GM06990 (cell line): ENCODE measurements around the gene DCDC2B.

ENCODE experiments used
- DNase-seq: peaks from one replicate; pipeline ENCODE4 v3.0.0-alpha.2; 2011; ENCODE audit not compliant: insufficient read length; ENCODE audit errors: extremely low read depth
- H3K27me3 ChIP-seq: replicated peaks from 2 replicates; pipeline ENCODE4 v1.6.0; 2011; ENCODE audit warnings: low read length; ENCODE audit not compliant: control insufficient read depth, insufficient read depth
- H3K36me3 ChIP-seq: 2 replicates; pipeline ENCODE4 v1.5.1; 2011; ENCODE audit warnings: low read length; ENCODE audit not compliant: control insufficient read depth, insufficient read depth
- H3K4me3 ChIP-seq: replicated peaks from 2 replicates; pipeline ENCODE4 v1.5.1; 2011; ENCODE audit warnings: low read depth, mild to moderate bottlenecking, control low read depth, low read length
- CTCF ChIP-seq: IDR thresholded peaks from 2 replicates; pipeline ENCODE4 v1.5.1; 2011; ENCODE audit warnings: low read length, control low read depth, mild to moderate bottlenecking, inconsistent platforms; ENCODE audit not compliant: insufficient read depth, poor library complexity, severe bottlenecking

Gene DCDC2B

GRCh38 chr1:32181563-32181962, 27.3 kb upstream of the DCDC2B start:
- Histone ChIP-seq H3K4me3 (peak overlapping the region; percentile 87), H3K36me3 (peaks cover 8% of the 10 kb centered on the region), H3K27me3 (no peaks in the 10 kb centered on the region)
- no peak for TF ChIP-seq CTCF
- no peak for DNase-seq

- Histone ChIP-seq H3K4me3 (peak overlapping the region; percentile 87), H3K36me3 (peaks cover 9% of the 10 kb centered on the region), H3K27me3 (no peaks in the 10 kb centered on the region)
- no peak for TF ChIP-seq CTCF
- no peak for DNase-seq
These were observed 26.8 kb upstream of the DCDC2B start for GRCh38 chr1:32182060-32182459.

- Histone ChIP-seq H3K27me3 (no peaks in the 10 kb centered on the region), H3K36me3 (peaks cover 26% of the 10 kb centered on the region), H3K4me3 (no peak overlapping the region)
- TF ChIP-seq CTCF = no peak
- no peak for DNase-seq
These were observed 24.2 kb upstream of the DCDC2B start for GRCh38 chr1:32184650-32185049.

GRCh38 chr1:32186077-32186476, 22.8 kb upstream of the DCDC2B start:
- Histone ChIP-seq H3K27me3 (no peaks in the 10 kb centered on the region), H3K36me3 (peaks cover 38% of the 10 kb centered on the region), H3K4me3 (no peak overlapping the region)
- no peak for TF ChIP-seq CTCF
- no peak for DNase-seq

- H3K27me3 ChIP-seq = no peaks in the 10 kb centered on the region
- no peak overlapping the region for H3K4me3 ChIP-seq
- DNase-seq = no peak
- peaks cover 43% of the 10 kb centered on the region for H3K36me3 ChIP-seq
- TF ChIP-seq CTCF = no peak
These were observed 22.4 kb upstream of the DCDC2B start for GRCh38 chr1:32186491-32186890.

GRCh38 chr1:32187850-32188249, 21.0 kb upstream of the DCDC2B start:
- Histone ChIP-seq H3K4me3 (no peak overlapping the region), H3K27me3 (no peaks in the 10 kb centered on the region), H3K36me3 (peaks cover 51% of the 10 kb centered on the region)
- no peak for TF ChIP-seq CTCF
- no peak for DNase-seq
